ENCODE data around the gene VWCE.
A peak's percentile ranks its signal among the peaks of the same experiment; 100 is the strongest.

VWCE gene

GRCh38 chr11:61281581-61282250, 13.4 kb downstream of the VWCE start:
- DNase-seq (ENCODE audit: low read depth), result peak; percentile 27

DNA sequence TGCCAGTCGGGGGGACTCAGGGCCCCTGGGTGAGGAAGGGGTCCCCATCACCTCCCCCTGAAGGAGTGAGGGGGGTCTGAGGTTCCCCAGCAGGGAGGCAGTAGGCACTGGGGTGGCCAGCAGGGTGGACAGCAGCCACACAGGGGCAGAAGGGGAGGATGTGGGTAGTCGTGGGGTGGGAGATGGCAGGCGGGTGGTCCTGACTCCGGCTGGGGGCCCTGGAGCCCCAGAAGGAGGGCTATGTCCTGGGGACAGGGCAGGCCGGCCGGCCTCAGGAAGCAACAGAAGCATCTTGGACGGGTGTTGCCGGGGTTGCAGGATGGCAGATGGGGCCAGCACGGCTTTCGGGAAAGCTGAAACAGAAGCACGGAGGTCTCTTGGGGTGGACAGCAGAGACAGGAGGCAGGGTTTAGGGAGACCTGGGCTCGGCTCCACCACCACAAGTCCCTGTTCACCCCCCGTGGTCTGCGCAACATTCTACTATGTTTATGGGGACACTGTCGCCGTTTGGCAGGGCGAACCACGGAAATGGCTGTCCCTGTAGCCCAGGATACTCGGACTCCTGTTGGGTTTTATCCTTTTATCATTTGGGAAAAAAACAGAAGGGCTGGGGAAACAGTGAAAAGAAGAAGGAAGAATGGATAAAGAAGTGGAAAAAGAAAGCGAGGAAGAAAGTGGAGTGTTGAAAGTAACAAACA, 14.1 kb downstream of the VWCE start:
- DNase-seq (ENCODE audit: low read depth), result no peak

DNA sequence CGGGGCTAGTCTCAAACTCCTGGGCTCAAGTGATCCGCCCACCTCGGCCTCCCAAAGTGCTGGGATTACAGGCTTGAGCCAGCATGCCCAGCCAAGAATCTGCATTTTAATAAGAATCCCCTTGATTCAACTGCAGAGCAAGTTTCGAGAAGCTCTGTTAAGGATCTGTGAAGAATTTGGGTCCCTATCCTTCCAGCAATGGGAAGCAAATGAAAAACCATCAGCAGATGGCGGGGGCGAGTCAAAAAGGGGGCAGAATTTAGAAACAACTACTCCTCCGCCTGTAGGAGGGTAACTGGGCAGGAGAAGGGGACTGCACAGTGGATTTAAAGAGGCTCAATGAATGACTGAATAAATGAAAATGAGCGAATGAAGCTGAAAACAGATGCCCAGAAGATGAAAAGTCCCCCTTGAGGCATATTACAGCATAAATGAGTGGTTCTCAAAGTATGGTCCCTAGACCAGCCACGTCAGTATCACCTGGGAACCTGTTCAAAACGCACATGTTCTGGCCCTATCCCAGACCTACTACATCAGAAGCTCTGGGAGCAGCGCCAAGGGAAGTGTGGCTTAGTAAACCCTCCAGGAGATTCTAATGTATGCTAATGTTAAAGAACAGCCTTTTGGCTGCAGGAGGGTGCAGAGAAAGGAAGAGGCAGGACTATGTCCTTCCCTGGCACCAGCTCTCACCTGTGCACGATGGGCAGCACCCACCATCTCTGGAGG, 15.0 kb downstream of the VWCE start:
- DNase-seq (ENCODE audit: low read depth), result no peak

- no peak for DNase-seq (ENCODE audit: low read depth)
Observed at GRCh38 chr11:61278001-61278470, 17.1 kb downstream of the VWCE start.

DNA sequence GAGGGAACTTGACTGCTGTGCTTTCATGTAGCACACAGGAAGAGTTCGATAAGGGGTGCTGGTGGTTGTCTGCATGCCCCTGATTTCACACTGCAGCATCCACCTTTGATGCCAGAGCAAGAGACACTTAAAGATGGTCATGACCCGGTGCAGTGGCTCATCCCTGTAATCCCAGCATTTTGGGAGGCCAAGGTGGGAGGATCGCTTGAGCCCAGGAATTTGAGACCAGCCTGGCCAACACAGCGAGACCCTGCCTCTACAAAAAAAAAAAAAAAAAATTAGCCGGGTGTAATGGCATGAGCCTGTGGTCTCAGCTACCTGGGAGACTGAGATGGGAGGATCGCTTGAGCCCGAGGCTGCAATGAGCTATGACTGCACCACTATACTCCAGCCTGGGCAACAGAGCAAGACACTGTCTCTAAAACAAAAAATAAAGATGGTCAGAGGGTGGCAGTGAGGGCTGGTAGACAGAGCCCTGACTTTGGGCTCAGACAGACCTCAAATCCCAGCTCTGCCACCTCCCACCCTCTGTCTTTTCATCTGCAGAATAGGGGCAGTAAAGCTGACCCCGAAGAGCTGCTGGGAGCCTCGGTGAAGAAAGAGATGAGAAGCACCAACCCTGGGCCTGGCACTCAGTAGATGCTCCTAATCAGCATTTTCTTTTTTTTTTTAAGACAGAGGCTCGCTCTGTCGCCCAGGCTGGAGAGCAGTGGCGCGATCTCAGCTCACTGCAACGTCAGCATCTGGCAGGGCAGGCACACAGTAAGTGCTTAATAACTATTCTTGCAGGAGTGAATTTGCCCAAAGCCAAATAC, 17.7 kb downstream of the VWCE start:
- DNase-seq (ENCODE audit: low read depth), result no peak

- DNase-seq (ENCODE audit: low read depth), result no peak
Observed at GRCh38 chr11:61275191-61275590, 19.9 kb downstream of the VWCE start.

DNA sequence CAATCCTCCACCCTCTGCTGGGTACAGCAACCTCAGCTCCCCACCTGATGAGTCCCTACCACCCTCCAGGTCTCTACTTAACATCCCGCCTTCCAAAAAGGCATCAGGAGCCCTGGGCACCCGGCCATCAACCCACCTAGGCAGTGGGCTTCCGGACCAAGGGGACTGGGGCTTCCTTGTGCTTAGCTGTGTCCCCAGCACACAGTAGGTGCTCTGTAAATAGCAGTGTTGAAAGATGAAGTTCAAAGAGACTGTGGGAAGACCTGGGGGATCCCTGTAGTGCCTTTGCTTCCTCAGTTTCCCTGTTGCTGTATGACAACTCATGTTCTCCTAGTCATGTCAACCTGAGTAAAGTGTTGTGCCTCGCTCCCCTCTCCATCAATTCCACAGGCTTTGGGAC, 21.0 kb downstream of the VWCE start:
- no peak for DNase-seq (ENCODE audit: low read depth)

GRCh38 chr11:61273178-61274078, 21.7 kb downstream of the VWCE start:
- no peak for DNase-seq (ENCODE audit: low read depth)

DNA sequence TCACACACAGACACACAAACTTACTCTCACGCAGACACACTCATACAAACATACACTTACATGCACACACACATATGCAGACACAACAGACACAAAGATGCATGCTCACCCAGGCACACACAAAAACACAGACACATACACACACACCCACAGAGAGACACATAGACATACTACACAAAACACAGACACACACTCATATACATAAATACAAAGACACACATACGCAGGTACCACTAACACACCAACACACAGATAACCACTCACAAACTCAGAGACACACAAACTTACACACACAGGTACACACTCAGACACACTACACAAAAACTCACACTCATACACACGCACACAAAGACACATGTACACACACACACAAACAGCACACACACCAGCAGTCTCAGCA, 22.4 kb downstream of the VWCE start:
- no peak for DNase-seq (ENCODE audit: low read depth)

- no peak for DNase-seq (ENCODE audit: low read depth)
Observed at GRCh38 chr11:61270354-61271076, 24.6 kb downstream of the VWCE start.

- DNase-seq (ENCODE audit: low read depth), result no peak
Observed at GRCh38 chr11:61268588-61269250, 26.4 kb downstream of the VWCE start.

- DNase-seq (ENCODE audit: low read depth), result no peak
Observed at GRCh38 chr11:61267437-61267841, 27.7 kb downstream of the VWCE start.

DNA sequence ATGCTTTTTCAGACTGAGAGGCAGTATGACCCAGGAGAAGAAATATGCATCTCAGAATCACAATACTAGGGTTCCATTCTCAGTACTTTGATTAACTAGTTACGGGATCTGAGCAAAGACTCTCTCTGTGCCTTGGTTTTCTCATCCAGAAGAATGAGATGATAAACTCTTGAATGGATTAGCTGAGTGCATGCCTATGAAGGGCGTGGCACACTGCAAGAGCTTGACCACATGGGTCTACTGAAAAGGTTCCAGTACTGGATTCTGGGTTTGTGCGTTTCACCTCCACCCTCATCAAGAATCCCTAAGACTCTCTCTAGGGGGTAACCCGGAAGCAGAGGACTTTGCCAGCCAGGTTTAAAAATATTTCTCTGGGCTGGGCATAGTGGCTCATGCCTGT, 28.5 kb downstream of the VWCE start:
- no peak for DNase-seq (ENCODE audit: low read depth)

GRCh38 chr11:61265357-61265756, 29.8 kb downstream of the VWCE start:
- DNase-seq (ENCODE audit: low read depth), result no peak

GRCh38 chr11:61264795-61265194, 30.3 kb downstream of the VWCE start:
- DNase-seq (ENCODE audit: low read depth), result no peak

GRCh38 chr11:61264371-61264770, 30.7 kb downstream of the VWCE start:
- no peak for DNase-seq (ENCODE audit: low read depth)

GRCh38 chr11:61259363-61259762, 35.8 kb downstream of the VWCE start:
- no peak for DNase-seq (ENCODE audit: low read depth)

- no peak for DNase-seq (ENCODE audit: low read depth)
Observed at GRCh38 chr11:61258546-61258945, 36.6 kb downstream of the VWCE start.

DNA sequence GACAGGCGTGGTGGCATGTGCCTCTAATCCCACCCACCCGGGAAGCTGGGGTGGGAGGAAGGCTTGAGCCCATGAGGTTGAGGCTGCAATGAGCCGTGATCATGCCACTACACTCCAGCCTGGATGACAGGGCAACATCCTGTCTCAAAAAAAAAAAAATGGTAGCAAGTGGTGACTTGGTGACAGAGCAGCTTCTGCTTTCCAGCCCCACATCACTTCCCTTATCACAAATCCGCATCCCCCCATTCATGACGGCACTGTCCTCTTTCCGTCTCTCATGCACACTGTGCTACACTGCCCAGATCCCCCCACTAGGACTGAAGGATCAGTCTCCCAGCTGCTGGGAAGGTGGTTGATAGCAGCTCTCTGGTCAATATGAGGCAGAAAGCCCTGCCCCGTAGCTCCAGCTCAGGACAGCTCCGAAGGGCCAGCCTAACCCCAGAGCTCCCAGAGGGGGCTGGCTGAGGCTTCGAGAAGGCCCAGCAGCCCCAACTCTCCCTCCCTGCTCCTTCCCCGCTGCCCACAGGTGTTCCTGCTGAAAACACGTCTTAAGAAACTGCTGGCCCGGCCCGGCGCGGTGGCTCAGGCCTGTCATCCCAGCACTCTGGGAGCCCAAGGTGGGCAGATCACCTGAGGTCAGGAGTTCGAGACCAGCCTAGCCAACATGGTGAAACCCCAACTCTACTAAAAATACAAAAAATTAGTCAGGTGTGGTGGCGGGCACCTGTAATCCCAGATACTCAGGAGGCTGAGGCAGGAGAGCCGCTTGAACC, 38.2 kb downstream of the VWCE start:
- DNase-seq (ENCODE audit: low read depth), result no peak
